Measurements from ENCODE around the gene WWTR1. TPM values are rescaled to one million over a fixed set of nuclear protein-coding genes. Genes with fewer than 3 reads are reported as not detected.

WWTR1 gene
- total and polyA plus RNA-seq, 8 donors = 15.4 to 116 (median 61.4) TPM

DNA sequence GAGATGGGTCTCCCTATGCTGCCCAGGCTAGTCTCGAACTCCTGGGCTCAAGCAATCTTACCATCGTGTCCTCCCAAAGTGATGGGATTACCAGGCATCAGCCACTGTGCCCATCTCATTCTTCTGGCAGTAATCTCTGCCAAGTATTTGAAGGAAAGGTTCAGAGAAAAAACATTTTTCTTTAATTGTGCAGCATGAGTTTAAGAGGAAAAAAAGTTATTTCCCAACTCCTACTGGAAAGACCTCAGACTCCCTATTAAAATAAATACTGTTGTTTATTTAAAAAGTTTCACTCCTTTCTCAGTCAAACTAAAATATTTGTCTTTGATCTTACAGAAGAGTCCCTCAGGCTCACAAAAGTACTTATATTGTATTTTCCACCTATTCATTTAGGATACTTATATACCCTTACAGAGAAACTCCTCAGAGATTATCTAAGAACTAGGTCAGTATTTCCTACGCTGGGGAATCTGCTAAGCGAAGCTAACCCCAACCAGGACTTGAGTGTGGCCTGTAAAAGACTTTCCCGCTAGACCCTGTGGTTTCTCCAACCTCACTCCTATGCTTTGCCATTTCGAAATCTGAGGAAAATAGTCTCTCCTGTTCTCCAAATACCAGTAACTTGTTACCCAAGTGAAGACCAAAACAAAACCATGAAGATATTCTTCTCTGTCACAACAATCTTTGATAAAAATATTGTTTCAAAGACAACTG, 28.7 kb downstream of the WWTR1 start:
- 77 to 81% (median 79%) methylated on average over 6 of the region's 6 CpGs for WGBS, 5 donors
- TF ChIP-seq POLR2A (IDR thresholded peaks at IDR 0.05) = no peak
- TF ChIP-seq EP300 (IDR thresholded peaks at IDR 0.05) = no peak
- TF ChIP-seq, protein P1, sequence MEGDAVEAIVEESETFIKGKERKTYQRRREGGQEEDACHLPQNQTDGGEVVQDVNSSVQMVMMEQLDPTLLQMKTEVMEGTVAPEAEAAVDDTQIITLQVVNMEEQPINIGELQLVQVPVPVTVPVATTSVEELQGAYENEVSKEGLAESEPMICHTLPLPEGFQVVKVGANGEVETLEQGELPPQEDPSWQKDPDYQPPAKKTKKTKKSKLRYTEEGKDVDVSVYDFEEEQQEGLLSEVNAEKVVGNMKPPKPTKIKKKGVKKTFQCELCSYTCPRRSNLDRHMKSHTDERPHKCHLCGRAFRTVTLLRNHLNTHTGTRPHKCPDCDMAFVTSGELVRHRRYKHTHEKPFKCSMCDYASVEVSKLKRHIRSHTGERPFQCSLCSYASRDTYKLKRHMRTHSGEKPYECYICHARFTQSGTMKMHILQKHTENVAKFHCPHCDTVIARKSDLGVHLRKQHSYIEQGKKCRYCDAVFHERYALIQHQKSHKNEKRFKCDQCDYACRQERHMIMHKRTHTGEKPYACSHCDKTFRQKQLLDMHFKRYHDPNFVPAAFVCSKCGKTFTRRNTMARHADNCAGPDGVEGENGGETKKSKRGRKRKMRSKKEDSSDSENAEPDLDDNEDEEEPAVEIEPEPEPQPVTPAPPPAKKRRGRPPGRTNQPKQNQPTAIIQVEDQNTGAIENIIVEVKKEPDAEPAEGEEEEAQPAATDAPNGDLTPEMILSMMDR (IDR thresholded peaks at IDR 0.05) = no peak
- no peak for TF ChIP-seq POLR2AphosphoS5 (IDR thresholded peaks at IDR 0.05)
- intact Hi-C loops (cut with DNase I; ENCODE audit: low total_unique reads) = no loop called here
- H3K9me3 ChIP-seq = no peaks in the 10 kb centered on the region
- H3K27ac ChIP-seq = peak overlapping the region in 1 of 5 donors; percentile 23
- H3K27me3 ChIP-seq = no peaks in the 10 kb centered on the region
- H3K4me3 ChIP-seq = no peak overlapping the region
- DNase-seq = no peak
- H3K36me3 ChIP-seq = no peaks in the 10 kb centered on the region
- peaks cover 6 to 86% (median 23%) of the 10 kb centered on the region in 4 donors for H3K4me1 ChIP-seq

DNA sequence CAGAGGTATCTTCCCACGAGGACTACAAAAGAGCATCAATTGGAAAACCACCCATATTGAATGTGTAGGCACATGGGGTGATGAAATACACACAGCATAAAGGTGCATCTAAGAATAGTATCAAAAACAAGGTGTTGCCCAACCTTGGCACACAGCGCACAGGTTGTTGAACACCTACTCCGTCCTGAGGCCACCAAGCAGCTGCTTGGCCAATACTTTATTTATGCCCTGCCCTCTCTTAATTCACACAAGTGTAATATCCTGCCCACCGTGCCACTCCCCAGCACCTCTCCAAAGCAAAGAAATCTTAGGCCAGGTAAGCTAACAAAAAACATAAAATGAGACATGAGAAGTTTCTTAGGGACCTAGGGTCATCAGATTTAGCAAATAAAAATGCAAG, 31.2 kb downstream of the WWTR1 start:
- intact Hi-C loops (cut with DNase I; ENCODE audit: low total_unique reads) = no loop called here
- 70 to 80% (median 74%) methylated on average over 4 of the region's 4 CpGs for WGBS, 5 donors
- no peaks in the 10 kb centered on the region for H3K36me3 ChIP-seq
- H3K27me3 ChIP-seq = no peaks in the 10 kb centered on the region
- H3K9me3 ChIP-seq = no peaks in the 10 kb centered on the region
- TF ChIP-seq, protein P1 (IDR thresholded peaks at IDR 0.05) = no peak
- TF ChIP-seq EP300 (IDR thresholded peaks at IDR 0.05) (no peak), POLR2AphosphoS5 (IDR thresholded peaks at IDR 0.05) (no peak), POLR2A (IDR thresholded peaks at IDR 0.05) (no peak)
- H3K27ac ChIP-seq = no peak overlapping the region
- DNase-seq = no peak
- no peak overlapping the region for H3K4me3 ChIP-seq
- H3K4me1 ChIP-seq = peaks cover 0 to 74% (median 18%) of the 10 kb centered on the region in 4 donors

DNA sequence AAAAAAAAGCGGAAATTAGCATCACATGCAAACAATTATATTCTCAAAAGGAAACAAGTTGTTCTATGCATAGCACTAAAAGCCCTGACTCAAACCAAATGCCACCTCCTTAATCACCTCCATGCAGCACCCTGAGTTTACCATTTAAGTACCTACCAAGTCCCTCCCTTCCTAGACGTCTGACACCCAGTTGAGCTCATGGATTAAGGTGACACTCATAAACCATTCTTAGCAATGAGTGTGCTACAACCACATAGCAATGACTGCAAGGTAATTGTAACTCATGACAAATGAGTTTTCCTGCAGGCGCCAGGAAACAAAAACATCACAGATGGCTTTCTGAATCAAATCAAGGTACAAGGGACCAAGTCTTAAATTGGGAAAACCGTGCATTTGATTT, 32.0 kb downstream of the WWTR1 start:
- DNase-seq = no peak
- H3K4me3 ChIP-seq = no peak overlapping the region
- WGBS, 5 donors = 65 to 84% (median 82%) methylated on average over 4 of the region's 4 CpGs
- no peak overlapping the region for H3K27ac ChIP-seq
- no peaks in the 10 kb centered on the region for H3K36me3 ChIP-seq
- no peaks in the 10 kb centered on the region for H3K9me3 ChIP-seq
- TF ChIP-seq, protein P1 (IDR thresholded peaks at IDR 0.05) = no peak
- TF ChIP-seq POLR2A (IDR thresholded peaks at IDR 0.05) = no peak
- no peak for TF ChIP-seq EP300 (IDR thresholded peaks at IDR 0.05)
- peaks cover 0 to 75% (median 24%) of the 10 kb centered on the region in 4 donors for H3K4me1 ChIP-seq
- no peaks in the 10 kb centered on the region for H3K27me3 ChIP-seq
- intact Hi-C loops (cut with DNase I; ENCODE audit: low total_unique reads) = no loop called here

DNA sequence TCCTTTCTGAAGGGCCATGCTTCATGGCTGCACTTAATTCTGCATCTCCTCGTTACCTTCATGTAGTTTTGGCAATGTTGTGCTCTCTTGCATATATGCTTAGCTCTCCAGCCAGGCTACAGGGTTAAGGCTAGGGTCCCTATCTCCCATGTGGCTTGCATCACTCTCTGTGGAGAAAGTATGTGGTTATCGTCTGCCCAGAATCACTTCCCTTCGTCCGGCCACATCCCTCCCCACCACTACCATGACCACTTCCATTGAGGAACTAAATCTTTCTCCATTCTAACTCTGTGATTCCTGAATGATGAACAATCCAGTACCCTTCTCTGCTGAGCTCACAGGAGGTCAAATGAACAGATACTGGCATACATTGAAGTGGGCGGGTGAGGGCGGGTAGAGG, 34.0 kb downstream of the WWTR1 start:
- H3K4me1 ChIP-seq = peaks cover 3 to 77% (median 33%) of the 10 kb centered on the region in 4 donors
- no peak overlapping the region for H3K27ac ChIP-seq
- H3K9me3 ChIP-seq = no peaks in the 10 kb centered on the region
- H3K4me3 ChIP-seq = no peak overlapping the region
- no peaks in the 10 kb centered on the region for H3K36me3 ChIP-seq
- DNase-seq = no peak
- TF ChIP-seq, protein P1 (IDR thresholded peaks at IDR 0.05) = no peak
- no peak for TF ChIP-seq POLR2A (IDR thresholded peaks at IDR 0.05)
- 80 to 87% (median 86%) methylated on average over 6 of the region's 6 CpGs for WGBS, 5 donors
- no peaks in the 10 kb centered on the region for H3K27me3 ChIP-seq
- intact Hi-C loops (cut with DNase I; ENCODE audit: low total_unique reads) = no loop called here
